ENCODE data around the gene HP1BP3. TPM values are rescaled to one million over a fixed set of nuclear protein-coding genes. Genes with fewer than 3 reads are reported as not detected.

HP1BP3 gene
- polyA plus RNA-seq, 6 donors from 2014 or later, result 185 to 291 (median 221) TPM

DNA sequence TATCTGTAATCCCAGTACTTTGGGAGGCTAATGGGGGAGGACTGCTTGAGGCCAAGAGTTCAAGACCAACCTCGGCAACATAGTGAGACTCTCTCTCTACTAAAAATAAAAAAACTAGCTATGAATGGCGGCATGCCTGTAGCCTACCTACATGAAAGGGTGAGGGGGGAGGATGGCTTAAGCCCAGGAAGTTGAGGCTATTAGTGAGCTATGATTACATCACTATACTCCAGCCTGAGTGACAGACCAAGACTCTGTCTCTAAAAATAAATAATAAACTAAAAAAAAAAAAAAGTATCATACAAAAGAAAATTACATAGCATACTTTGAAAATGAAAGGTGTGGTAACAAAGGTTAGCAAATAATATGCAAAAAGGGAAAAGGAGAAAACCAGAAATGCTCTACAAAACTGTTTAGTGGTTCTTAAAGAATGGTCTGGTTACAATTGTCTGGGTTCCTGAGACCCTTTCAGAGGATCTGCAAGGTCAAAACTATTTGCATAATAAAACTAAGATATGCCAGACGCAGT lies 35.6 kb downstream of the HP1BP3 start:
- no peak overlapping the region for H3K27ac Mint-ChIP-seq
- no peaks in the 10 kb centered on the region for H3K4me1 Mint-ChIP-seq
- no peak overlapping the region for H3K4me3 Mint-ChIP-seq
- H3K36me3 Mint-ChIP-seq, result peaks cover 7 to 16% of the 10 kb centered on the region in 2 donors
- DNase-seq (no peak), ATAC-seq (ENCODE audit: low read depth in 2 of 2) (no peak)
- no peaks in the 10 kb centered on the region for H3K27me3 Mint-ChIP-seq
- no peaks in the 10 kb centered on the region for H3K9me3 Mint-ChIP-seq

DNA sequence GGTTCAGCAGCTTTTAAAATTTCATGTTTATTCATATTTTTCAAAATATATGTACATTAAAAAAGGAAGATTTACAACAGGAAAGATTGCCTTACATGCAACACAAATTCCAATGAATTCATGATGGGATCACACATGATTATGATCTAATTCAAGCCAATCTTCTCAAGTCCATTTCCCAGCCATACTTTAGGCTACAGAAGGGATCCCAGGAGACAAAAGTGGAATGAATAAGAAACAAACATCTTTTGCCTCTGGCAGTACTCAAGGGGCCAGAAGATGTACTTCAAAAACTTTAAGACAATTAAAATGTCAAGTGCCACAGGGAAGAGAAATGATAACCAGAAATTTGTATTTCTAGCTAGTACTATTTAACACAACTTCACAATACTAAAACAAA lies 44.4 kb downstream of the HP1BP3 start:
- H3K4me3 Mint-ChIP-seq, result no peak overlapping the region
- no peaks in the 10 kb centered on the region for H3K4me1 Mint-ChIP-seq
- H3K27ac Mint-ChIP-seq, result peak overlapping the region in 2 of 6 donors; percentile 38 to 54
- ATAC-seq (ENCODE audit: low read depth in 2 of 2) (no peak), DNase-seq (no peak)
- H3K27me3 Mint-ChIP-seq, result no peaks in the 10 kb centered on the region
- H3K9me3 Mint-ChIP-seq, result no peaks in the 10 kb centered on the region
- peaks cover 7 to 12% of the 10 kb centered on the region in 2 donors for H3K36me3 Mint-ChIP-seq

DNA sequence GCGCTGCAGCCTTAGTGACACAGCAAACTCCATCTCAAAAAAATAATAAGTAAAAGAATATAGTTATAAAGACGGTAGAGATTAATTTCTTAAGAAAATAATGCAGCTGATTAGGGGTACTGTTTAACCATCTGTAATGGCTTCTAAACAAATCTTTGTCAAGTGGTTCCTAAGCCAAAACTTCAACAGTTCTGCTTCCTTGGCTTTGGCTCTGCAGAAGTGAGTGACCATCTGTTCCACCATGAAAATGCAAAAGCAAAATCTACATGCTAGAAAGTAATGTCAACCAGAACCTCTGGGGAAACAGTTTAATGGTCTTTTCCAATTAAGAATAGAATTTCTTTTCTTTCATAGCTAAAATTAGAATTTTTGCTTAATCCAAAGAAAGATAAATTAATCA lies 46.3 kb downstream of the HP1BP3 start:
- H3K4me1 Mint-ChIP-seq, result no peaks in the 10 kb centered on the region
- DNase-seq (no peak), ATAC-seq (ENCODE audit: low read depth in 2 of 2) (no peak)
- no peak overlapping the region for H3K4me3 Mint-ChIP-seq
- peaks cover 7 to 12% of the 10 kb centered on the region in 2 donors for H3K36me3 Mint-ChIP-seq
- H3K9me3 Mint-ChIP-seq, result no peaks in the 10 kb centered on the region
- no peak overlapping the region for H3K27ac Mint-ChIP-seq
- H3K27me3 Mint-ChIP-seq, result no peaks in the 10 kb centered on the region

DNA sequence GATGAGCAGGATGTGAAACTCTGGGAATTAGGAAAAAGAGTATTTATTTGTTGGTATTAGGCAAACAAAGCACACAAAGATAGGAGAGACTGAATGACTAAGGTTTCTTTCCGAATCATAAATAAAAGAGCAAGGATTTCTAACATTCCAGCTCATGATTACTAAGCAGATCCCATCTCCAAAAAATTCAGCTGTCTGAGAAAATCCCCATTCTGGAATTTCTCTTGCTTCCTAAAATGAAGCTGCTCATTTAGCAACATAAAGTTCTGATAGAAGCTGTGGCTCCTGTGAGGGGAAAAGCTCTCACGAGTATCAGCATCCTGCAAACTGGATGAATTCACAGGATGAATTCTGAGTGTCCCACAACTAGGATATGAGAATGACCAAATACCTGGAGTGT lies 47.9 kb downstream of the HP1BP3 start:
- ATAC-seq (ENCODE audit: low read depth in 2 of 2), result no peak
- no peaks in the 10 kb centered on the region for H3K9me3 Mint-ChIP-seq
- H3K36me3 Mint-ChIP-seq, result peaks cover 2 to 7% of the 10 kb centered on the region in 2 donors
- H3K4me1 Mint-ChIP-seq, result no peaks in the 10 kb centered on the region
- no peak for DNase-seq
- peak overlapping the region in 2 of 6 donors; percentile 8 to 60 for H3K27ac Mint-ChIP-seq
- H3K4me3 Mint-ChIP-seq, result no peak overlapping the region
- H3K27me3 Mint-ChIP-seq, result no peaks in the 10 kb centered on the region

DNA sequence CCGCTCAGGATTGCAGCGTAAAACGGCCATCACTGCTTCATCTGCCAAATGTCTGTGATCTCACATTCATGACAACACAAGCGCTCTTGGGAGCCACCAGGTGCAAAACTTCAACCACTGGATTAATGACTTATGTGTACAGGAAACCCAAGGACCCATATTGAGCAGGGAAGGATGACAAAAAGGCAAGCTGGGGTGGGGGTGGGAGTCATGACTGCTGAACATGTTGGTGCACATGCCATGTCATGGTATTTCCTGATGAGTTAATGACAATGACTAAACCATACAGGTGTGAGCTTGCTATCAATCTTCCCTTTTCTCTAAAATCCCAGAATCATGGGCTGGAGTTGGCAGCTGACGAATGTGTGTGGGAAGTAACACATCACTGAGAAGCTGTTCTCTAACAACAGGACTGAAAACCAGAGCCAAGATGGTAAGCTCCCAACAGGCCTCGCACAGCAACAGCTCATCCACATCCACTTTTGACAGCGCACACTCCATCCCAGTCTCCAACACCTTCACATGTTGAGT lies 51.5 kb downstream of the HP1BP3 start:
- no peak overlapping the region for H3K27ac Mint-ChIP-seq
- no peak for ATAC-seq (ENCODE audit: low read depth in 2 of 2)
- H3K9me3 Mint-ChIP-seq, result no peaks in the 10 kb centered on the region
- peaks cover 16 to 22% (median 16%) of the 10 kb centered on the region in 3 donors for H3K4me1 Mint-ChIP-seq
- peaks cover 5 to 21% (median 19%) of the 10 kb centered on the region in 3 donors for H3K27me3 Mint-ChIP-seq
- no peak for DNase-seq
- no peak overlapping the region for H3K4me3 Mint-ChIP-seq
- peaks cover 0 to 7% of the 10 kb centered on the region in 2 donors for H3K36me3 Mint-ChIP-seq

DNA sequence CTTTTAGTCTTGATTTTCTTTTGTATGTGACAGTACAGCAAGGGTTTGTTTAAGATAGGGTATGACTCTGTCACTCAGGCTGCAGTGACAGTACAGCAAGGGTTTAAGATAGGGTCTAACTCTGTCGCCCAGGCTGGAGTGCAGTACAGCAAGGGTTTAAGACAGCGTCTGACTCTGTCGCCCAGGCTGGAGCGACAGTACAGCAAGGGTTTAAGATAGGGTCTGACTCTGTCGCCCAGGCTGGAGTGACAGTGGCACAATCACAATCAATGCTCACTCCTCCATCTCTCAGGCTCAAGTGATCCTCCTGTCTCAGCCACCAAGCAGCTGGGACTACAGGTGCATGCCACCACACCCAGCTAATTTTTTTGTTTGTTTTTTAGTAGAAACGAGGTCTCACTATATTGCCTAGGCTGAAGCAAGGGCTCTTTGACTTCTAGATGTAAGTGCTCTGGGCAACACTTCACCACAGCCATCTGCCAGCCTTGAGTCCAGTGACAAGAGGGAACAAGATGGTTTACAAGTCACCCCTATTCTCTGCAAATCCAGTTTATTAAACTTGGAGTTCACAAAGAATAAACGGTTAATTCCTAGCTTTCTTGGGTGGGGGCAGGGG lies 53.6 kb downstream of the HP1BP3 start:
- peaks cover 20 to 32% (median 21%) of the 10 kb centered on the region in 3 donors for H3K4me1 Mint-ChIP-seq
- DNase-seq, result no peak
- H3K27me3 Mint-ChIP-seq, result peaks cover 14 to 43% (median 40%) of the 10 kb centered on the region in 3 donors
- ATAC-seq (ENCODE audit: low read depth in 2 of 2), result no peak
- H3K4me3 Mint-ChIP-seq, result peak overlapping the region; percentile 84 to 95 (median 91)
- no peaks in the 10 kb centered on the region for H3K9me3 Mint-ChIP-seq
- H3K36me3 Mint-ChIP-seq, result peaks cover 0 to 7% of the 10 kb centered on the region in 2 donors
- peak overlapping the region in 4 of 6 donors; percentile 20 to 96 (median 76) for H3K27ac Mint-ChIP-seq

DNA sequence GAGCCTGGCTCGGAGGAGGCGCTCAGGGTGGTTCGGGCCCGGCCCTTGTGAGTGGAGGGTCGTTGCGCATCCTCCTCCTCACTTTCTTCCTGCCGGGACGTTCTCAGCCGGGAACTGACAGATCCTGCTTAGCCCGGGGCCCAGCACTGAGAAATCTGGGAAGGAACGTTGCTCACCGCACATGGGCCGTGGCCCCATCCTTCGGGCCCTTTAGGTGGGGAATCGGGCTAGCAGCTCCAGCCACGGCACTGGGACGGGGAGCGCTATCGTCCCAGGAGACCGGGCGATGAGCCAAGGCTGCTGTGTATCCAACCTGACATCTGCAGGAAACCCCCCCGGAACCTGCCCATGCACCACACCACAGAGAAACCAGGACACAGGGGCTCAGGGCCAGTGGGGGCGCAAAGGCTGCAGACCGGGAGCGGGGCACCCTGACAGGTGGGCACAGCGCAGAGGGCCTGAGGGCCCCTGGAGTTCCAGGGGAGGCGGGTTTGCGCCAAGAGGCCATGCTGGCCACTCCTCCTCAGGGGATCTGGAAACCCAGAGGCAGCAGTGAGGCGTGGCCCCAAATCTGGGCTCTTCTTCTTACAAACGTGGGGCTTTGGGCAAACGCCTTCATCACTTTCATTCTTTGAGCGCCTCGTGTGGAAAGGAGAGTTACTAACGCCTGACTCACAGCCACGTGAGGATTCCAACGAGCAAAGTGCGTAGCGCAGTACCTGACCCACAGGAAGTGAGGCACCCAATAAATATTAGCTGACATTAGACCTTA lies 54.3 kb downstream of the HP1BP3 start, which contains the start of gene SH2D5:
Gene SH2D5, minus strand, starts transcription at position 116 of the 772 bp plus-strand sequence. CDS start 4,659 bp downstream, outside the sequence.
- Mint-ChIP-seq H3K27ac (peak within 1 kb of the TSS; percentile 20 to 96 (median 88)), H3K9me3 (no peaks in the 10 kb centered on the region), H3K4me1 (peaks cover 20 to 32% (median 25%) of the 10 kb centered on the region in 3 donors), H3K4me3 (peak within 1 kb of the TSS; percentile 88 to 95 (median 91)), H3K36me3 (peaks cover 0 to under 1% of the 10 kb centered on the region in 2 donors), H3K27me3 (peaks cover 18 to 50% (median 47%) of the 10 kb centered on the region in 3 donors)
- DNase-seq, result peak; percentile 59
- ATAC-seq (ENCODE audit: low read depth in 2 of 2), result peak; percentile 73 to 75

DNA sequence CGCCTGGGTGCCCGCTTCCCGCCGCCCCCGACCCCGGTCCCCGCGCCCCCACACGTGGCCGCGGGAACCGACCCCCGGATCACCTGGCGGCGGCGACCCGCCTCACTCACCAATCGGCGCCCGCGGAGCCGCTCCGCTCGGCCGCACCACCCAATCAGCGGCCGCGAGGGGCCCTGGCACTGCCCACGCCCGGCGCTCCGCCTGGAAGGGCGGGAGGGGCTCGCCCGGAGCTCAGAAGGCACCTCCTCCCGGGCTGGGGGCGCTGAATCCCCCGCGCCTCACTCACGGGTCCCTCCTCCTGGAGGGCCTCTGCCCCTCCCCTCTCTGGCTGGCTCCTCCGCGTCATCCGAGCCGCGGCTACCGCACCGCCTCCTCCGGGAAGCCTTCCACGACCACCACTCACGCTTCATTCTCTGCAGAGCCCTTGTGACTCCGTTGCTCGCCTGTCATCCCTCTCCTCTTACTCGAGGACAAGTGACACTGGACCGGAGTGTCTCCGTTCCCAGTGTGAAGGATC lies 55.0 kb downstream of the HP1BP3 start:
- no peaks in the 10 kb centered on the region for H3K36me3 Mint-ChIP-seq
- H3K27me3 Mint-ChIP-seq, result peaks cover 18 to 51% (median 47%) of the 10 kb centered on the region in 3 donors
- no peaks in the 10 kb centered on the region for H3K9me3 Mint-ChIP-seq
- H3K27ac Mint-ChIP-seq, result peak overlapping the region in 3 of 6 donors; percentile 87 to 96 (median 90)
- peaks cover 20 to 32% (median 25%) of the 10 kb centered on the region in 3 donors for H3K4me1 Mint-ChIP-seq
- ATAC-seq (ENCODE audit: low read depth in 2 of 2) (peak; percentile 58 to 60), DNase-seq (peak; percentile 52)
- peak overlapping the region; percentile 84 to 95 (median 91) for H3K4me3 Mint-ChIP-seq

DNA sequence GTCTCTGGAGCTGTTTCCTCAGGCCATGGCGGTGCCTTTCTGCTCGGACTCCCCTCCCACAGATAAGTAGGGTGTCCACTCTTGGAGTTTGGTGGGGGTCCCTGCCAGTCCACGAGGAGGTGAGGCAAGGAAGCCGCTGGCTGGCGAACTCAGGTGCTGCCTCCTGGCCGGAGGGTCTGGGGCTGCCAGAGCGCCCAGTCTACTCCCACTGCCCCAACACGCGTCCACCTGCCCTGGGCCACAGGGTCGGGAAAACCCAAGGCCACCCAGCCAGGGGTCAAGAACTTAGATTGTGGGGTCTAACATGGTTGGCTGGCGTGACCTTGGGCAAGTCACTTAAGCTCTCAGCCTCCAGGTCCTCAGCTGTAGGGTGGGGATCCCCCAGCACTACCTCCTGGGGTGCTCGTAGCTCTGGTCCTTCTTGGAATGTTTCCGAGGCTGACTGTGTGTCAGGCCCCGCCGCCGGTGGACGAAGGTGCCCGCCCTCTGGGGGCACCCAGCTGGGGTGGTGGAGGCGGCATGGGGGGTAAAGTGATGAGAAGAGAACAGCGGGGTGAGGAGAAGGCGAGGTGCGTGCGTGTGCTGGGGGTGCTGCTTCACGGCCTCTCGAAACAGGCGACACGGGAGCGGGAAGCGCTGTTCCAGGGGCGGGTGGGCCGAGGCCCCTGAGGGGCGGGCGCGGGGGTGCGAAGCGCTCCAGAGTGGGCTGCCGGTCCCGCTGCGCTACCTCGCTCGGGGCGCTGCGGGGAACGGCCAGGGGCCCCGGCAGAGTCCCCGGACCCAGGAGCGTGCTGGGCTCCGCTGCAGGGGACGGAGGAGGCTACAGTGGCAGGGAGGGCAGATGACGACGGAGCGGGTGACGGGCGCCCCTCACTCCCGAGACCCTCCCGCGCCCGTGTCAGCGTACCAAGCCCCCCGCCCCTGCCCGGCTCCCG lies 55.8 kb downstream of the HP1BP3 start:
- peak overlapping the region in 3 of 6 donors; percentile 47 to 63 (median 47) for H3K27ac Mint-ChIP-seq
- ATAC-seq (ENCODE audit: low read depth in 2 of 2), result peak; percentile 17 to 22
- no peak for DNase-seq

DNA sequence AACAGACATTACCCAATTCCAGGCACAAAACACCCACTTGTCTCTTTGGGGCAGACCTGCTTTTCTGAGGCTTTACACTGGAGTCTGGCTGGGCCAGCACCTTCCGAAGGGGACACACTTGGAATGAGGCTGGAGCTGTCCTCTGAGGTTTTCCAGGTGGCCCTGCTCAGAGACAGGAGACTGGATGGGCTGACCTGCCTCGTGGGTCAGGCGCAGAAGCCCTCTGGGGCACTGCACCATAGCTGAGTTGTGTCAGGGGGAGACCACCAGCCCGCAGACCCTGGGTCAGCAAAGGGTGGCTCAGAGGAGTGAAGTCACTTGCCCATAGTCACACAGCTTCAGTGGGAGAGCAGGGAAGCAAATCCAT lies 56.4 kb downstream of the HP1BP3 start:
- no peaks in the 10 kb centered on the region for H3K9me3 Mint-ChIP-seq

More for the DNA sequence above, 55.8 kb downstream of the HP1BP3 start:
- Mint-ChIP-seq H3K4me3 (peak overlapping the region; percentile 66 to 92 (median 88)), H3K27me3 (peaks cover 18 to 51% (median 47%) of the 10 kb centered on the region in 3 donors), H3K4me1 (peaks cover 20 to 32% (median 25%) of the 10 kb centered on the region in 3 donors), H3K36me3 (no peaks in the 10 kb centered on the region), H3K9me3 (no peaks in the 10 kb centered on the region)

DNA sequence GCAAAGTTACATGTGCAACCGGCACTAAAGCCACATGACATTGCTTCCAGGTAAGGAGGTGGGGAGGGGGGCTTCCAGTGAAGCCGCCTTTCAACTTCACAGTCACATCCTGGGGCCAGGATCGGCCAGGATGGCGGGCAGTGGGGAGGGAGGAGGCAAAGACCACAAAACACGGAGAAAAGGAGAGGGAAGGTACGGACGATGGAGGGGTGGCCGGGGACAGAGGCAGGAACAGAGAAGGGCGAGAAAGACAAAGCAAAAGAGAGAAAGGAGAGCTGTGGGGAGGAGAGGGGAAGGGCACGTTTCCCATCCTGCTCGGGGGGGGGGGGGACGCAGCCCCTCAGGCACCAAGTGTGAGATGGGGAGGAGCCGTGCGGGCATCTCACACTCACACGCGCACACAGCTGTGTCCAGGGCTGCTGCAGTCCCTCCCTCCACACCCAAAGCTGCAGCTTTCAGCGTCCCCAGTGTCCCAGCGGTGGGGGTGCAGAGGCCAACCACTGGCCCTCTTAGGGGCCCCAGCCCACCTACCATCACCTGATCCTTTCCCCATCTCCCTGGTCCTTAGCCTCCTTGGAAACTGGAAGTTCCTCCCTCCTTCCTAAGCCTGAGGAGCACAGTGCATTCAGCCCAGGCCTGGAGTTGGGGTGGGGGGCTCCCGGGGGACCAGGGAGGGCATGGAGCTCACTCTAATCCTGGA lies 57.0 kb downstream of the HP1BP3 start:
- DNase-seq (no peak), ATAC-seq (ENCODE audit: low read depth in 2 of 2) (no peak)
- Mint-ChIP-seq H3K9me3 (no peaks in the 10 kb centered on the region), H3K27ac (peak overlapping the region in 3 of 6 donors; percentile 52 to 71 (median 59)), H3K4me1 (peaks cover 20 to 32% (median 25%) of the 10 kb centered on the region in 3 donors), H3K36me3 (no peaks in the 10 kb centered on the region), H3K27me3 (peaks cover 18 to 53% (median 51%) of the 10 kb centered on the region in 3 donors), H3K4me3 (peak overlapping the region; percentile 62 to 92 (median 77))

More for the DNA sequence above, 56.4 kb downstream of the HP1BP3 start:
- H3K27me3 Mint-ChIP-seq, result peaks cover 18 to 53% (median 51%) of the 10 kb centered on the region in 3 donors
- ATAC-seq (ENCODE audit: low read depth in 2 of 2) (no peak), DNase-seq (no peak)
- H3K4me3 Mint-ChIP-seq, result peak overlapping the region; percentile 45 to 92 (median 79)
- H3K4me1 Mint-ChIP-seq, result peaks cover 20 to 32% (median 25%) of the 10 kb centered on the region in 3 donors
- no peak overlapping the region for H3K27ac Mint-ChIP-seq
- H3K36me3 Mint-ChIP-seq, result no peaks in the 10 kb centered on the region
